GM12878 (cell line): ENCODE measurements around the gene PADI4. TPM values are rescaled to one million over a fixed set of nuclear protein-coding genes. Genes with fewer than 3 reads are reported as not detected.

Experiments
- ATAC-seq: fragments of 200-7000 bp; cut with Tn5 transposase; 3 replicates; pipeline ENCODE4 v1.9.1; 2020; ENCODE audit warnings: mild to moderate bottlenecking, moderate library complexity
- BruUV-seq: library from RNA; stranded (reverse); fragments of 400-500 nt; replicated peaks from 2 replicates; lab custom pipeline; 2021; lab: Mats Ljungman, UMichigan
- CTCF ChIA-PET: fragments of 300-600 bp; sonication (Branson Sonifier 250); formaldehyde crosslinking; extraction: SDS; loops from one replicate; lab custom pipeline; 2021; ENCODE audit warnings: inconsistent platforms; lab: Yijun Ruan, JAX
- POLR2A ChIA-PET: fragments of 350-600 bp; formaldehyde crosslinking; extraction: SDS; loops from one replicate; lab custom pipeline; 2021; ENCODE audit warnings: inconsistent platforms; lab: Charles Lee
- RAD21 ChIA-PET: fragments of 300-600 bp; sonication (Branson Sonifier 250); formaldehyde crosslinking; loops from one replicate; lab custom pipeline; 2023; ENCODE audit warnings: antibody characterized with exemption; ENCODE audit not compliant: unreplicated experiment; lab: Charles Lee
- SMC1A ChIA-PET: fragments of 300-600 bp; sonication (Branson Sonifier 250); formaldehyde crosslinking; loops from one replicate; lab custom pipeline; 2023; ENCODE audit not compliant: unreplicated experiment, uncharacterized antibody; lab: Charles Lee
- DNase-seq: peaks from one replicate; pipeline ENCODE4 v3.0.0-alpha.2; 2011; ENCODE audit warnings: low read depth, low spot score
- FAIRE-seq: peaks from 3 replicates; lab custom pipeline; 2011; peaks lifted over from hg19 to GRCh38; lab: Jason Lieb, UNC
- H2AFZ ChIP-seq: 2 replicates; pipeline ENCODE4 v1.6.0; 2011; ENCODE audit warnings: low read depth, low read length, control low read depth; ENCODE audit not compliant: control insufficient read depth
- H3K27ac ChIP-seq: 2 replicates; pipeline ENCODE4 v1.5.1; 2011; ENCODE audit warnings: control low read depth; ENCODE audit not compliant: control insufficient read depth, insufficient read depth
- H3K27me3 ChIP-seq, 2 experiments: replicated peaks in 1 of 2; 2 replicates each; pipeline versions ENCODE4 v1.6.0 to v1.6.1; 2011; ENCODE audit warnings: low read length in 1 of 2; ENCODE audit not compliant: control insufficient read depth in 2 of 2, insufficient read depth in 2 of 2
- H3K36me3 ChIP-seq, 2 experiments: 2 replicates each; pipeline ENCODE4 v1.5.1; 2011; ENCODE audit warnings: low read length in 1 of 2; ENCODE audit not compliant: control insufficient read depth in 2 of 2, insufficient read depth in 2 of 2
- H3K4me1 ChIP-seq: 2 replicates; pipeline ENCODE4 v1.6.1; 2011; ENCODE audit warnings: mild to moderate bottlenecking, low read length, moderate library complexity, mixed read lengths; ENCODE audit not compliant: control insufficient read depth, insufficient read depth
- H3K4me2 ChIP-seq: 2 replicates; pipeline ENCODE4 v1.6.0; 2011; ENCODE audit warnings: control low read depth; ENCODE audit not compliant: control insufficient read depth, insufficient read depth
- H3K4me3 ChIP-seq: fragments of 200-600 bp; sonication (generic); 2 replicates; pipeline ENCODE4 v1.5.1; 2016
- H3K79me2 ChIP-seq: 2 replicates; pipeline ENCODE4 v1.6.0; 2011; ENCODE audit warnings: low read length; ENCODE audit not compliant: control insufficient read depth, insufficient read depth
- H3K9ac ChIP-seq: 2 replicates; pipeline ENCODE4 v1.8.0; 2011; ENCODE audit warnings: low read length, control low read depth, mixed read lengths; ENCODE audit not compliant: control insufficient read depth, insufficient read depth
- H3K9me3 ChIP-seq: replicated peaks from 3 replicates; pipeline ENCODE4 v1.5.1; 2011; ENCODE audit warnings: mild to moderate bottlenecking, low read length; ENCODE audit not compliant: control insufficient read depth, insufficient read depth
- H4K20me1 ChIP-seq: 2 replicates; pipeline ENCODE4 v1.6.0; 2011; ENCODE audit not compliant: control insufficient read depth, insufficient read depth
- BCL11A ChIP-seq: IDR thresholded peaks from 2 replicates; pipeline ENCODE4 v1.6.1; 2011; ENCODE audit warnings: low read depth, low read length
- HSF1 ChIP-seq: fragments of 150-350 bp; IDR thresholded peaks from 2 replicates; pipeline ENCODE4 v1.6.1; 2014; ENCODE audit warnings: mild to moderate bottlenecking, low read depth, low read length
- NKRF ChIP-seq: fragments of 450-650 bp; conservative IDR thresholded peaks from 2 replicates; pipeline ENCODE4 v1.6.1; 2017; ENCODE audit warnings: mild to moderate bottlenecking, moderate library complexity
- NRF1 ChIP-seq: conservative IDR thresholded peaks from 2 replicates; pipeline ENCODE4 v1.6.1; 2011; ENCODE audit warnings: mild to moderate bottlenecking, low read depth, low read length, improper control_type of control experiment
- RFX5 ChIP-seq: IDR thresholded peaks from 2 replicates; pipeline ENCODE4 v1.6.1; 2011; ENCODE audit warnings: low read depth, low read length, improper control_type of control experiment
- SPI1 ChIP-seq: IDR thresholded peaks from 2 replicates; pipeline ENCODE4 v1.6.1; 2011; ENCODE audit warnings: low read depth, mild to moderate bottlenecking, low read length, moderate library complexity, borderline replicate concordance; ENCODE audit not compliant: insufficient read depth
- SREBF1 ChIP-seq: IDR thresholded peaks from 2 replicates; pipeline ENCODE4 v1.6.1; 2012; ENCODE audit warnings: mild to moderate bottlenecking, low read length
- STAT1 ChIP-seq: fragments of 450-650 bp; conservative IDR thresholded peaks from 2 replicates; pipeline ENCODE4 v1.6.1; 2014; ENCODE audit warnings: antibody characterized with exemption, mild to moderate bottlenecking
- TCF3 ChIP-seq: IDR thresholded peaks from 2 replicates; pipeline ENCODE4 v1.6.1; 2012; ENCODE audit warnings: low read depth, mild to moderate bottlenecking, low read length, borderline replicate concordance; ENCODE audit not compliant: insufficient read depth
- USF2 ChIP-seq: IDR thresholded peaks from 2 replicates; pipeline ENCODE4 v1.6.1; 2011; ENCODE audit warnings: low read depth, low read length, improper control_type of control experiment, borderline replicate concordance
- ZNF592 ChIP-seq: fragments of 450-650 bp; IDR thresholded peaks from 2 replicates; pipeline ENCODE4 v1.6.1; 2017; ENCODE audit warnings: mild to moderate bottlenecking, moderate library complexity
- WGBS: methylation state at CpG from one replicate; pipeline ENCODE4 v1.1.6; 2016; ENCODE audit warnings: low lambda C conversion rate; ENCODE audit not compliant: insufficient replicate concordance, insufficient coverage; ENCODE audit errors: missing lambda C conversion rate; 5-methylcytosine and 5-hydroxymethylcytosine counted together
- in situ Hi-C: fragments of 300-500 bp; cut with MboI; formaldehyde crosslinking; loops from 9 replicates; pipeline ENCODE4 v1.14.3; 2018; ENCODE audit warnings: mixed read lengths
- intact Hi-C: fragments of 100-400 bp; cut with micrococcal nuclease; formaldehyde crosslinking; loops from one replicate; pipeline ENCODE4 v1.14.2; 2022; ENCODE audit not compliant: unreplicated experiment
- polyA plus RNA-seq, 11 experiments: library from polyadenylated mRNA; depleted of rRNA in 4 of 11; unstranded in 6 of 11; stranded (reverse) in 5 of 11; fragments of >200 nt; fragmentation: Nextera tagmentation in 4 of 11; fragmentation: Illumina TruSeq in 1 of 11; extraction: Ambion mirVana in 4 of 11; extraction: Trizol in 1 of 11; gene quantifications; 1 replicate in 1 of 11; 2 replicates in 10 of 11; pipeline versions ENCODE4 v1.2.1 to v1.2.3, GENCODE V29; 2011 to 2016; ENCODE audit warnings: inconsistent platforms in 2 of 11, missing spikeins in 2 of 11, low read depth in 1 of 11
- total RNA-seq, 4 experiments: library from RNA; depleted of rRNA in 3 of 4; stranded (reverse); fragments of >200 nt in 3 of 4; fragmentation: Illumina TruSeq in 1 of 4; extraction: Trizol in 1 of 4; gene quantifications; 2 replicates each; pipeline versions ENCODE4 v1.2.1 to v1.2.3, GENCODE V29; 2013 to 2021

Gene PADI4
- total and polyA plus RNA-seq, 10 of the 15 experiments (the other 5 are each of a cell fraction or from before 2014, with no cell fraction given) = 0.08 to 0.47 (median 0.15) TPM; not detected in 3

- no peak for TF ChIP-seq NKRF
Observed at GRCh38 chr1:17347769-17348592, 40.0 kb downstream of the PADI4 start (continued).

GRCh38 chr1:17348593-17349234, 40.7 kb downstream of the PADI4 start:
- in situ Hi-C loops = no loop called here
- DNase-seq (peak; percentile 34), ATAC-seq (peak; percentile 69), FAIRE-seq (no peak)
- Histone ChIP-seq H4K20me1 (no peaks in the 10 kb centered on the region), H3K79me2 (no peaks in the 10 kb centered on the region), H3K9ac (no peak overlapping the region), H3K4me1 (peaks cover 7% of the 10 kb centered on the region), H3K4me3 (no peak overlapping the region), H3K27me3 (no peaks in the 10 kb centered on the region), H3K4me2 (0 out of 2 replicates have a peak overlapping the region, but pooled peaks have one; percentile 4), H3K9me3 (no peaks in the 10 kb centered on the region), H3K27ac (no peak overlapping the region), H2AFZ (no peak overlapping the region), H3K36me3 (no peaks in the 10 kb centered on the region)
- RAD21 ChIA-PET = no interaction called here
- no TSS peak for BruUV-seq
- POLR2A ChIA-PET = no interaction called here
- CTCF ChIA-PET = interaction anchor here (0.7 kb wide), 1 partner anchor 146 kb away, joined by 5 read pairs; no protein-coding TSS in a partner anchor
- intact Hi-C loops = no loop called here
- WGBS = 11% methylated on average over 14 of the region's 14 CpGs
- SMC1A ChIA-PET = no interaction called here
- TF ChIP-seq BCL11A = no peak
- TF ChIP-seq SPI1 = peak; percentile 48; the same call in 1 of the 2 replicates
- no peak for TF ChIP-seq USF2
- TF ChIP-seq SREBF1 = no peak
- no peak for TF ChIP-seq RFX5
- TF ChIP-seq HSF1 = no peak
- 0 out of 2 replicates have a peak, but pooled peaks have one; percentile 9 for TF ChIP-seq TCF3
- no peak for TF ChIP-seq STAT1
- no peak for TF ChIP-seq NRF1
- no peak for TF ChIP-seq ZNF592
